Choroid plexus epithelial cell (primary cell): Measurements from ENCODE around the gene STRA8.
"Not testable (repeated sequence)": the region's sequence is repeated elsewhere in the genome, so short reads cannot be mapped to it uniquely, and the experiment has no call there.

Experiments used
- DNase-seq: peaks from one replicate; pipeline ENCODE4 v3.0.0-alpha.2; 2010; ENCODE audit warnings: low read depth
- H3K4me3 ChIP-seq: 2 replicates; pipeline ENCODE4 v1.5.1; 2011; ENCODE audit warnings: low read depth, mild to moderate bottlenecking, control low read depth, low read length, moderate library complexity
- TF ChIP-seq, protein P1 (sequence below): conservative IDR thresholded peaks from 2 replicates; pipeline ENCODE4 v1.5.1; 2011; ENCODE audit warnings: low read depth, mild to moderate bottlenecking, control low read depth, inconsistent platforms, low read length, moderate library complexity

STRA8 gene

DNA sequence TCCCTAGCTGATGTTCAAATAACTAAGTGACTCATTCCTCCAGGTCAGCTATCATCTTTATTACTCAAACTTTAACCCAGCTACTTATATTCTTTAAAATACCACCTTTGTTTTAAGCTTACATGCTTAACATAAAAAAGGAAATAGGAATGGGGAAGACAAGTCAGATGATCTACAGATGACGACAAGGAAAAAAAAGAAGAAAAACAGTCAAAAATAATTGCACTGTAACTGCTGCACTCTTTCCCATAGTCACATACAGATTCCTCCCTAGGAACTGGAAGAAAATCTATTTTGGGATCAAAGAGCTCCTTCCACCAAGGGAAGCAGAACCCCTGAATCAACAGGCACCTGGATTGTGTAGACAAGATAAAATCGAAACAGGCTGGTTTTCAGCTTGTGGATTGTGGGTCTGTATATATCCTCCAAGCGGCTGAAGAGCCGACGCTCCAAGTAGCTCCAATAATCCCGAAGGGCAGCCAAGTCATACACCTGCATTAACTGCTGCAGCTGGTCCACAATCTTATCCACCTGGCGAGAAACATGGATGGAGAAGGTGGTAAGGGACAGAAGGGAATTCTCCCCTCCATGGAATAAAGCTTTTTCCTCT lies 24.3 kb upstream of the STRA8 start:
- no peak overlapping the region for H3K4me3 ChIP-seq
- TF ChIP-seq, protein P1, sequence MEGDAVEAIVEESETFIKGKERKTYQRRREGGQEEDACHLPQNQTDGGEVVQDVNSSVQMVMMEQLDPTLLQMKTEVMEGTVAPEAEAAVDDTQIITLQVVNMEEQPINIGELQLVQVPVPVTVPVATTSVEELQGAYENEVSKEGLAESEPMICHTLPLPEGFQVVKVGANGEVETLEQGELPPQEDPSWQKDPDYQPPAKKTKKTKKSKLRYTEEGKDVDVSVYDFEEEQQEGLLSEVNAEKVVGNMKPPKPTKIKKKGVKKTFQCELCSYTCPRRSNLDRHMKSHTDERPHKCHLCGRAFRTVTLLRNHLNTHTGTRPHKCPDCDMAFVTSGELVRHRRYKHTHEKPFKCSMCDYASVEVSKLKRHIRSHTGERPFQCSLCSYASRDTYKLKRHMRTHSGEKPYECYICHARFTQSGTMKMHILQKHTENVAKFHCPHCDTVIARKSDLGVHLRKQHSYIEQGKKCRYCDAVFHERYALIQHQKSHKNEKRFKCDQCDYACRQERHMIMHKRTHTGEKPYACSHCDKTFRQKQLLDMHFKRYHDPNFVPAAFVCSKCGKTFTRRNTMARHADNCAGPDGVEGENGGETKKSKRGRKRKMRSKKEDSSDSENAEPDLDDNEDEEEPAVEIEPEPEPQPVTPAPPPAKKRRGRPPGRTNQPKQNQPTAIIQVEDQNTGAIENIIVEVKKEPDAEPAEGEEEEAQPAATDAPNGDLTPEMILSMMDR: no peak
- DNase-seq: no peak

DNA sequence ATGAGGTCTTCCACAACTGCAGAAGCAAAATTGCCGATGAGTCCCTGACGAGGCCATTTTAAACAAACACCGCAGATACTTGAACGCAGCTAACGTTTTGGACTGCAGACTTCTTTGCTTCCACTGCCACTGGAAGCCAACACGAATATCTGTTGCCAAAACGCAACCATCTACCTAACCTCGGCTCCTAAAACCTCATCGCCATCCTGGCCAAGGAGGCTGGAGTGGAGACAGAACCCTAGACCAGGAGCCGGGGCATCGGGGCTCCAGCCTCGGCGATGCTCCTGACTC lies 22.8 kb upstream of the STRA8 start:
- TF ChIP-seq, protein P1: no peak
- H3K4me3 ChIP-seq: peak overlapping the region; percentile 94
- no peak for DNase-seq

DNA sequence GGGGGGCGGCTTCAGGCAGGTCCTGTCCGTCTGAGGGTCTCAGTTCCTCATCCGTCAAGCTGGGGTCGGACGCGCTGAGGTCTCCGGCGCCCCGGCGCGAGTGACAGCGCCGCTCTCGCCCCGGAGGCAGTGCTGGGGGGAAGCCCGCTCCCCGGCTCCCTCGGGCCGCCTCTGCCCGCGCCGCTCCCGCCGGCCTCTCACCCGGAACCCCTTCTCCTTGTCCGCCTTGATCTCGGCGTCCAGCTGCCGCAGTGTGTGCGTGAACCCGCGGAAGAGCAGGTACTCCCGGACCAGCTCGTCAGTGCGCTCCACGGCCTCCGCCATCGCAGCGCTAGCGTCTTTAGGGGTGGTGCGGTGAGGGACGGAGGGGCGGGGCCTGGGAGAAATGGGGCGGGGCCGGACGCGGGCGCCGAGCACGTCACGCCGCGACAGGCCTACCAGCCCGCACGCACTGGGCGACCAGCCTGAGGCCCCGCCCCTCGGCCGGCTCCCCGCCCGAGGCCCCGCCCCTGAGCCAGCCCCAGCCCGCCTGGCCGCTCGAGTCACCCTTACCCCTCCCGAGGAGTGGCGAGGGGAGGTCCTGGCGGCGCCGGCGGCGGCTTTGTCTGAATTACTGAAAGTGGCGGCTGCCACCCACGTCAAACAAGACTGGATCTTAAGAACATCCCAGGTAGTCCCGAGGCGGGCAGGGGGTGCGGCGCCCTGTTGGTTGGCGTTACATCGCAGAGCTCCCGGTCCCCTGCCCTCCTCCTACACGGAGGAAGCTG lies 22.3 kb upstream of the STRA8 start, which contains the start of gene WDR91:
Gene WDR91, minus strand, starts transcription at position 348 of the 767 bp plus-strand sequence. Its CDS starts 24 bp downstream, at position 324.
- peak within 1 kb of the TSS; percentile 94 for H3K4me3 ChIP-seq
- TF ChIP-seq, protein P1: no peak
- DNase-seq: peak; percentile 92

DNA sequence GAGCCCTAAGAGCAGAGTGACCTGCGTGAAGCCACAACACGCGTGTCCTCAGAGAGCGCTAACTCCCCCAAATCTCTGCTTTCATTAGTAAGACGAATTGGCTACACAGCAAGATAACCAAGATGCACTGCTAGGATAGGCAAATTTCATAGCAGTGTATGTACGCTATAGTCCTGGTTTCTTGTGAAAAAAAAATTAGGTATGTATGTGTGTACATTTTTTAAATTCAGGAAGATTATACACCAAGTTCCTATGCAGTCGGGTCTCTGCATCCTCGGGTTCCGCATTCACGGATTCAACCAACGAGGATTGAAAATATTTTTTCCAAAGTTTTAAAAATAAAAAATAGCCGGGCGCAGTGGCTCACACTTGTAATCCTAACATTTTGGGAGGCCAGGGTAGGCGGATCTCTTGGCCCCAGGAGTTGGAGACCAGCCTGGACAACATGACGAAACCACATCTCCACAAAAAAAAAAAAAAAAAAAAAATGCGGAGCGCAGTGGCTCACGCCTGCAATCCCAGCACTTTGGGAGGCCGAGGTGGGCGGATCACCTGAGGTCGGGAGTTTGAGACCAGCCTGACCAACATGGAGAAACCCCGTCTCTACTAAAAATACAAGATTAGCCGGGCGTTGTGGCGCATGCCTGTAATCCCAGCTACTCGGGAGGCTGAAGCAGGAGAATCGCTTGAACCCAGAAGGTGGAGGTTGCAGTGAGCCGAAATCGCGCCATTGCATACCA lies 21.5 kb upstream of the STRA8 start:
- H3K4me3 ChIP-seq: peak overlapping the region; percentile 94
- DNase-seq: not testable (repeated sequence)

DNA sequence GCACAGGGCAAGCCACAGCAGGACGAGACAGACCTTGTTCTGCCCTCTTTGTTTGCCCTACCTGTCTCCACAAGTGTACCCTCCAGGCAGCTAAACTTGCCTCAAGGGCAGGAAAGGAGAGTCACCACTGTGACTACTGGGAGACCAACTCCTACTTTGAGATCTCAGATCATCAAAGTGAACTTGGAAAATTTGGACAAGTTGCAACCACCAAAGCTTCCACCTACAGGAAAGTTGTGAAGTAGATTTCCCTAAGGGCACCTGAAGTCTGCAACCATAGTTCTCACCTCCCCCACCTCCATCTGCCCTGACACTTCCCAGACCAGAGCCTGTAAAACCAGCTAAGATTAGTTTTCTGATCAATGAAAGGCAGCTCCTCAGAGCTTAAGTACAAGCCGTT lies 19.8 kb upstream of the STRA8 start:
- TF ChIP-seq, protein P1: no peak
- no peak overlapping the region for H3K4me3 ChIP-seq
- no peak for DNase-seq

DNA sequence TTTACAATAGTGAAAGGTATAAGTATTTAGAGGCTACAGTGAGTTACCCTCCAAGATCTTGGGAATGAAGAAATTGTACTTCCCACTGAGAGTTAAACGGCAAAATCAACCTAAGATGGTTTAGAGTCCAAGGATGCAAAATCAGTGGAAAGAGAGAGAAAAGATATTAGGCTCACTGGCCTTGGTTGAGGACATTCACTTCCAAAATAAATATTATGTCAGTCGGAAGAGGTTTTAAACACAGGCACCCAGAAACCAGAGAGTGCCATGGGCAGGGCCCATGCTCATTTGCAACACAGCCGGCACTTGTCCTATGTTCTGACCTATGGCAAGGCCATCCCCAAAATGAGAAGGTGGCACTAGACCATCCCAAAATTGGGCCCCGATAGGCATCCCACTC lies 18.5 kb upstream of the STRA8 start:
- no peak overlapping the region for H3K4me3 ChIP-seq
- no peak for DNase-seq
- TF ChIP-seq, protein P1: no peak

DNA sequence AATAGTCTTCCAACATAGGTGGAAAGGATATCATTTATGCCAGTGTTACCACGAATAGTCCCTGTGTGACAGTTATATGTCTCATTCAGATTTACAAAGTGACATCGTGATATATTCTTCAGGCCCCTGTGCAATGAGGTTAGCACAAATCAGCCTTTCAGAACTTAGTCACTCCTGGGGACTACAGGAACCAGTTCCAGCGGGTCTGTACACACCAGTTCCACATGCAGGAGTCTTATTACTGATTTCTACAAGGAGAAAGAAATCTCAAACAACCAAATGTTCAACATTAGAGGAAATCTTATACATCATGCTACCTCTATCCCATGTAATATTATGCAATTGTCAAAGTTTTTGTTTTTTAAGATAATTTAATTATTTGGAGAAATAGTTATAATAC lies 17.9 kb upstream of the STRA8 start:
- no peak for DNase-seq
- H3K4me3 ChIP-seq: no peak overlapping the region
- TF ChIP-seq, protein P1: no peak
